Measurements from ENCODE around the gene PRUNE1. TPM values are rescaled to one million over a fixed set of nuclear protein-coding genes. Genes with fewer than 3 reads are reported as not detected.

Gene PRUNE1
- total and polyA plus RNA-seq, 4 donors = 8.7 to 20.6 (median 12.7) TPM

DNA sequence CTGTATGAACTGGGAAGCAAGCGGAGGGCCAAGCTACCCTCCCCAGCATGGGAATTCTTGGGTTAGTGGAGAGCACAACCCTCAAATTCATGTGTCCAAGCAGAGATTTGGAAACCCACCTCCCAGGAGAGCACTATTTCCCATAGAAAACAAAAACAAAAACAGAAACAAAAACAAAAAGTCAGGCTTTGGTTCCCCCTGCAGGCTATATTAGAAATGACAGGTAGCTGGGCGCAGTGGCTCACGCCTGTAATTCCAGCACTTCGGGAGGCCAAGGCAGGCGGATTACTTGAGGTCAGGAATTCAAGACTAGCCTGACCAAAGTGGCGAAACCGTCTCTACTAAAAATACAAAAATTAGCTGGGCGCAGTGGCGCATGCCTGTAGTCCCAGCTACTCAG, 12.4 kb upstream of the PRUNE1 start:
- no peak overlapping the region for H3K9ac ChIP-seq (ENCODE audit: insufficient read depth in 1 of 2, low read length in 2 of 2)
- ATAC-seq (ENCODE audit: insufficient read depth, low FRiP score) (peak; percentile 77), DNase-seq (peak; percentile 51 to 61 (median 55))
- no peaks in the 10 kb centered on the region for H3K9me3 ChIP-seq (ENCODE audit: control insufficient read depth in 4 of 4, insufficient read depth in 3 of 4, low read length in 3 of 4)
- H3K27ac ChIP-seq (ENCODE audit: low read depth in 1 of 2, low read length in 1 of 2) = peak overlapping the region; percentile 27 to 36
- H3K36me3 ChIP-seq (ENCODE audit: control insufficient read depth in 4 of 4, insufficient read depth in 4 of 4, low read length in 4 of 4) = peaks cover 11 to 27% (median 18%) of the 10 kb centered on the region in 4 donors
- no peaks in the 10 kb centered on the region for H3K27me3 ChIP-seq (ENCODE audit: control insufficient read depth in 3 of 3, insufficient read depth in 3 of 3, low read length in 2 of 3)
- no peaks in the 10 kb centered on the region for H3K4me1 ChIP-seq (ENCODE audit: control insufficient read depth in 5 of 5, insufficient read depth in 5 of 5, low read length in 5 of 5)
- no peak overlapping the region for H3K4me3 ChIP-seq
- 31 to 52% methylated on average over 9 of the region's 9 CpGs for WGBS, 2 donors
- TF ChIP-seq, protein P1, sequence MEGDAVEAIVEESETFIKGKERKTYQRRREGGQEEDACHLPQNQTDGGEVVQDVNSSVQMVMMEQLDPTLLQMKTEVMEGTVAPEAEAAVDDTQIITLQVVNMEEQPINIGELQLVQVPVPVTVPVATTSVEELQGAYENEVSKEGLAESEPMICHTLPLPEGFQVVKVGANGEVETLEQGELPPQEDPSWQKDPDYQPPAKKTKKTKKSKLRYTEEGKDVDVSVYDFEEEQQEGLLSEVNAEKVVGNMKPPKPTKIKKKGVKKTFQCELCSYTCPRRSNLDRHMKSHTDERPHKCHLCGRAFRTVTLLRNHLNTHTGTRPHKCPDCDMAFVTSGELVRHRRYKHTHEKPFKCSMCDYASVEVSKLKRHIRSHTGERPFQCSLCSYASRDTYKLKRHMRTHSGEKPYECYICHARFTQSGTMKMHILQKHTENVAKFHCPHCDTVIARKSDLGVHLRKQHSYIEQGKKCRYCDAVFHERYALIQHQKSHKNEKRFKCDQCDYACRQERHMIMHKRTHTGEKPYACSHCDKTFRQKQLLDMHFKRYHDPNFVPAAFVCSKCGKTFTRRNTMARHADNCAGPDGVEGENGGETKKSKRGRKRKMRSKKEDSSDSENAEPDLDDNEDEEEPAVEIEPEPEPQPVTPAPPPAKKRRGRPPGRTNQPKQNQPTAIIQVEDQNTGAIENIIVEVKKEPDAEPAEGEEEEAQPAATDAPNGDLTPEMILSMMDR (IDR thresholded peaks at IDR 0.05; ENCODE audit: control extremely low read depth, extremely low read depth) = peak; percentile 56

DNA sequence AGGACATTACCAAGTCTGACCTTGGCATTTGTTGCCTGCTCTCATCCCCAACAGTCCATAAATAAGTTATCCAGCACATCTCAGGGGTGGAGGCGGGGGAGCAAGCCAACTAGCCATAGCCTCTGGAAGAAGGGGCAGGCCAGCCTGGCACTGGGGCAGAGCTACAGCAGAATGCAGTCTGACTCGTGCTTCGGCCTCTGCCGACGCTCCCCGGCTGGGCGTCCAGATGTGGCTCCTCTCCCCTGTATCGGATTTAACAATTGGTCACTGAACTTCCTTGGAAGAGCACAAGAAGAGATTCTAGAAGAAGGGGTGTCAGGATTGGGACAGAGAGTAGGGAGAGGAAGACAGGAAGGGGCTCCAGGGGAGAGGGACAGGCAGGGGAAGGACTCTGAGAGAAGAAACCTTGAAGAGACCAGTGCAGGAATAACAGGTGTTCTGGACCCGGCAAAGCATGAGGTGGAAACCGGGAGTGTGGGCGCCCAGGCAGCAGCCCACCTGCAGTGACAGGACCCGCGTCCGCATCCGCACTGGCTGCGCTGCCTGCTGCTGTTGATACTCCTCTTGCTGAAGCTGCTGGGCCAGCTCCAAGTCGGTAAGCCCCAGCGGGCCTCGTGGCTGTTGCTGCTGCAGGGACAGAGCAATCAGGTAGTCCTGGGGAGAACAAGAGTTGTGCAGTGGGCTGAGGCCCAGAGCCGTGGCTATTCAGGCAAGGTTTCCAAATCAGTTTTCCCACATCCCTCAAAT, 10.9 kb upstream of the PRUNE1 start:
- no peaks in the 10 kb centered on the region for H3K9me3 ChIP-seq (ENCODE audit: control insufficient read depth in 4 of 4, insufficient read depth in 3 of 4, low read length in 3 of 4)
- H3K36me3 ChIP-seq (ENCODE audit: control insufficient read depth in 4 of 4, insufficient read depth in 4 of 4, low read length in 4 of 4) = peaks cover 13 to 28% (median 25%) of the 10 kb centered on the region in 4 donors
- H3K9ac ChIP-seq (ENCODE audit: insufficient read depth in 1 of 2, low read length in 2 of 2) = no peak overlapping the region
- H3K4me3 ChIP-seq = no peak overlapping the region
- ATAC-seq (ENCODE audit: insufficient read depth, low FRiP score) (no peak), DNase-seq (no peak)
- H3K27me3 ChIP-seq (ENCODE audit: control insufficient read depth in 3 of 3, insufficient read depth in 3 of 3, low read length in 2 of 3) = no peaks in the 10 kb centered on the region
- WGBS, 2 donors = 92 to 93% methylated on average over 20 of the region's 20 CpGs
- TF ChIP-seq, protein P1 (IDR thresholded peaks at IDR 0.05; ENCODE audit: control extremely low read depth, extremely low read depth) = no peak
- no peak overlapping the region for H3K27ac ChIP-seq (ENCODE audit: low read depth in 1 of 2, low read length in 1 of 2)
- peaks cover 0 to 1% (median 0%) of the 10 kb centered on the region in 5 donors for H3K4me1 ChIP-seq (ENCODE audit: control insufficient read depth in 5 of 5, insufficient read depth in 5 of 5, low read length in 5 of 5)

DNA sequence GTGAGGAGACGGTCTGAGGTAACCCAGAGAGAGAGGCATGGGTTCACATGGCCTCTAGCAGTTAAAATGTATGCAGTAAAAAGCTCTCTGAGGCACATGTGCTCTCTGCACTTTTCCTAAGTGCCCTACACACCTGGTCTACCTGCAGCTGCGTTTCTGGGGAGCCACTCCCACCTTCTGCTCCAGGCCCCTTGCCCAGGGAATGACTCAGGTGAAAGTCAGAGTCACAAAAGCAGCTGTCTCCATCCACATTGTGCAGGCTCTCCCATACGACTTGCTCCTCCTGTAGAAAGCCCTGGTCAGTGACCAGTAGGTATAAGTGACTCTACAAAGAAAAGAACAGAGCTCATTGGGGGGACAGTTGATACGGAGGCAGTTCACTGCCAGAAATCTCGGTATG, 10.3 kb upstream of the PRUNE1 start:
- H3K27ac ChIP-seq (ENCODE audit: low read depth in 1 of 2, low read length in 1 of 2) = no peak overlapping the region
- peaks cover under 1 to 5% (median 2%) of the 10 kb centered on the region in 5 donors for H3K4me1 ChIP-seq (ENCODE audit: control insufficient read depth in 5 of 5, insufficient read depth in 5 of 5, low read length in 5 of 5)
- H3K27me3 ChIP-seq (ENCODE audit: control insufficient read depth in 3 of 3, insufficient read depth in 3 of 3, low read length in 2 of 3) = no peaks in the 10 kb centered on the region
- WGBS, 2 donors = 69 to 82% methylated on average over 5 of the region's 5 CpGs
- TF ChIP-seq, protein P1 (IDR thresholded peaks at IDR 0.05; ENCODE audit: control extremely low read depth, extremely low read depth) = no peak
- no peak overlapping the region for H3K4me3 ChIP-seq
- no peak overlapping the region for H3K9ac ChIP-seq (ENCODE audit: insufficient read depth in 1 of 2, low read length in 2 of 2)
- no peaks in the 10 kb centered on the region for H3K9me3 ChIP-seq (ENCODE audit: control insufficient read depth in 4 of 4, insufficient read depth in 3 of 4, low read length in 3 of 4)
- H3K36me3 ChIP-seq (ENCODE audit: control insufficient read depth in 4 of 4, insufficient read depth in 4 of 4, low read length in 4 of 4) = peaks cover 13 to 28% (median 27%) of the 10 kb centered on the region in 4 donors
- DNase-seq (no peak), ATAC-seq (ENCODE audit: insufficient read depth, low FRiP score) (no peak)
